Mucosa of stomach (tissue), 1 donor: ENCODE measurements around the gene KLHL29.

Source experiments
- H3K27me3 ChIP-seq: one replicate; pipeline ENCODE4 v1.7.0; 2013; ENCODE audit warnings: mild to moderate bottlenecking, low read length; ENCODE audit not compliant: control insufficient read depth, insufficient read depth
- H3K36me3 ChIP-seq: one replicate; pipeline ENCODE4 v1.7.0; 2013; ENCODE audit warnings: low read length; ENCODE audit not compliant: control insufficient read depth, insufficient read depth
- H3K4me1 ChIP-seq: one replicate; pipeline ENCODE4 v1.7.0; 2013; ENCODE audit warnings: mild to moderate bottlenecking, low read length; ENCODE audit not compliant: control insufficient read depth, insufficient read depth
- H3K4me3 ChIP-seq: one replicate; pipeline ENCODE4 v1.7.0; 2013; ENCODE audit warnings: low read length
- H3K9ac ChIP-seq: one replicate; pipeline ENCODE4 v1.7.0; 2013; ENCODE audit warnings: mild to moderate bottlenecking, low read length, moderate library complexity
- H3K9me3 ChIP-seq: one replicate; pipeline ENCODE4 v1.7.0; 2013; ENCODE audit warnings: mild to moderate bottlenecking, low read length, moderate library complexity; ENCODE audit not compliant: control insufficient read depth
- donor health status: Pancreatic carcinoma.

KLHL29 gene

GRCh38 chr2:23419171-23420090, 34.5 kb downstream of the KLHL29 start:
- Histone ChIP-seq H3K9ac (no peak overlapping the region), H3K27me3 (no peaks in the 10 kb centered on the region), H3K9me3 (no peaks in the 10 kb centered on the region), H3K4me1 (peaks cover 11% of the 10 kb centered on the region), H3K4me3 (no peak overlapping the region), H3K36me3 (no peaks in the 10 kb centered on the region)

GRCh38 chr2:23420091-23420839, 35.3 kb downstream of the KLHL29 start:
- Histone ChIP-seq H3K36me3 (no peaks in the 10 kb centered on the region), H3K9me3 (no peaks in the 10 kb centered on the region), H3K4me1 (peaks cover 11% of the 10 kb centered on the region), H3K4me3 (no peak overlapping the region), H3K9ac (no peak overlapping the region), H3K27me3 (no peaks in the 10 kb centered on the region)

- Histone ChIP-seq H3K9me3 (no peaks in the 10 kb centered on the region), H3K36me3 (no peaks in the 10 kb centered on the region), H3K27me3 (no peaks in the 10 kb centered on the region), H3K4me3 (no peak overlapping the region), H3K9ac (no peak overlapping the region), H3K4me1 (peaks cover 11% of the 10 kb centered on the region)
Observed at GRCh38 chr2:23420840-23421476, 36.0 kb downstream of the KLHL29 start.

- H3K9me3 ChIP-seq, result no peaks in the 10 kb centered on the region
- no peak overlapping the region for H3K9ac ChIP-seq
- H3K27me3 ChIP-seq, result no peaks in the 10 kb centered on the region
- H3K4me1 ChIP-seq, result peaks cover 11% of the 10 kb centered on the region
- H3K36me3 ChIP-seq, result no peaks in the 10 kb centered on the region
- no peak overlapping the region for H3K4me3 ChIP-seq
Observed at GRCh38 chr2:23422089-23423061, 37.4 kb downstream of the KLHL29 start.

- Histone ChIP-seq H3K4me1 (peaks cover 11% of the 10 kb centered on the region), H3K27me3 (no peaks in the 10 kb centered on the region), H3K36me3 (no peaks in the 10 kb centered on the region), H3K9ac (no peak overlapping the region), H3K9me3 (no peaks in the 10 kb centered on the region), H3K4me3 (no peak overlapping the region)
Observed at GRCh38 chr2:23423062-23423872, 38.3 kb downstream of the KLHL29 start.

- no peaks in the 10 kb centered on the region for H3K36me3 ChIP-seq
- no peak overlapping the region for H3K4me3 ChIP-seq
- H3K9ac ChIP-seq, result no peak overlapping the region
- H3K9me3 ChIP-seq, result no peaks in the 10 kb centered on the region
- no peaks in the 10 kb centered on the region for H3K27me3 ChIP-seq
- H3K4me1 ChIP-seq, result peaks cover 8% of the 10 kb centered on the region
Observed at GRCh38 chr2:23423873-23424680, 39.1 kb downstream of the KLHL29 start.

GRCh38 chr2:23425338-23425871, 40.4 kb downstream of the KLHL29 start:
- Histone ChIP-seq H3K36me3 (no peaks in the 10 kb centered on the region), H3K4me3 (no peak overlapping the region), H3K4me1 (no peaks in the 10 kb centered on the region), H3K9ac (no peak overlapping the region), H3K9me3 (no peaks in the 10 kb centered on the region), H3K27me3 (no peaks in the 10 kb centered on the region)

GRCh38 chr2:23425885-23426262, 40.9 kb downstream of the KLHL29 start:
- Histone ChIP-seq H3K9ac (no peak overlapping the region), H3K27me3 (no peaks in the 10 kb centered on the region), H3K4me1 (no peaks in the 10 kb centered on the region), H3K9me3 (no peaks in the 10 kb centered on the region), H3K4me3 (no peak overlapping the region), H3K36me3 (no peaks in the 10 kb centered on the region)

- Histone ChIP-seq H3K9ac (no peak overlapping the region), H3K36me3 (no peaks in the 10 kb centered on the region), H3K27me3 (no peaks in the 10 kb centered on the region), H3K4me1 (no peaks in the 10 kb centered on the region), H3K4me3 (no peak overlapping the region), H3K9me3 (no peaks in the 10 kb centered on the region)
Observed at GRCh38 chr2:23426263-23426905, 41.4 kb downstream of the KLHL29 start.

GRCh38 chr2:23427350-23427749, 42.4 kb downstream of the KLHL29 start:
- no peak overlapping the region for H3K4me3 ChIP-seq
- no peaks in the 10 kb centered on the region for H3K27me3 ChIP-seq
- H3K9ac ChIP-seq, result no peak overlapping the region
- H3K4me1 ChIP-seq, result no peaks in the 10 kb centered on the region
- no peaks in the 10 kb centered on the region for H3K36me3 ChIP-seq
- no peaks in the 10 kb centered on the region for H3K9me3 ChIP-seq
